K562 (cell line): ENCODE data around the gene CENPV. TPM values are rescaled to one million over a fixed set of nuclear protein-coding genes. Genes with fewer than 3 reads are reported as not detected.

Experiments used
- DEAF1 ChIP-seq: fragments of 450-650 bp; formaldehyde crosslinking; IDR thresholded peaks from 2 replicates; pipeline ENCODE4 v1.4.0; 2020; ENCODE audit warnings: mild to moderate bottlenecking, moderate library complexity
- ELK3 ChIP-seq: fragments of 450-650 bp; formaldehyde crosslinking; IDR thresholded peaks from 2 replicates; pipeline ENCODE4 v1.4.0; 2020; ENCODE audit warnings: mild to moderate bottlenecking
- ILF3 ChIP-seq: fragments of 450-650 bp; IDR thresholded peaks from 2 replicates; pipeline ENCODE4 v1.6.1; 2018; ENCODE audit warnings: antibody characterized with exemption, mild to moderate bottlenecking, moderate library complexity, borderline replicate concordance
- MAFF ChIP-seq: IDR thresholded peaks from 2 replicates; pipeline ENCODE4 v1.6.1; 2012; ENCODE audit warnings: low read length, improper control_type of control experiment
- POLR2H ChIP-seq: IDR thresholded peaks from 2 replicates; pipeline ENCODE4 v1.6.1; 2016; ENCODE audit warnings: missing genetic modification characterization, low read depth, mild to moderate bottlenecking, control low read depth, missing compliant biosample characterization, moderate library complexity
- PTTG1 ChIP-seq: fragments of 450-650 bp; IDR thresholded peaks from 2 replicates; pipeline ENCODE4 v1.6.1; 2016; ENCODE audit warnings: low read depth, mild to moderate bottlenecking, missing genetic modification characterization, missing compliant biosample characterization
- RBFOX2 ChIP-seq: fragments of 200-400 bp; formaldehyde crosslinking; IDR thresholded peaks from 2 replicates; pipeline ENCODE4 v1.6.1; 2017; ENCODE audit warnings: low read depth, mild to moderate bottlenecking, low read length, moderate library complexity
- SETDB1 ChIP-seq: IDR thresholded peaks from one replicate; pipeline ENCODE4 v1.6.1; 2012; ENCODE audit warnings: low read length, control low read depth, inconsistent platforms
- SOX6 ChIP-seq: fragments of 450-650 bp; IDR thresholded peaks from 2 replicates; pipeline ENCODE4 v1.6.1; 2014; ENCODE audit warnings: mild to moderate bottlenecking
- SRSF1 ChIP-seq: fragments of 200-400 bp; formaldehyde crosslinking; IDR thresholded peaks from 2 replicates; pipeline ENCODE4 v1.6.1; 2017; ENCODE audit warnings: mild to moderate bottlenecking, low read depth, low read length, moderate library complexity
- TRIM25 ChIP-seq: fragments of 450-650 bp; IDR thresholded peaks from 2 replicates; pipeline ENCODE4 v1.7.0; 2016; ENCODE audit warnings: borderline replicate concordance
- ZBTB33 ChIP-seq: sonication (generic); formaldehyde crosslinking; IDR thresholded peaks from 2 replicates; pipeline ENCODE4 v1.8.1; 2023; ENCODE audit warnings: mild to moderate bottlenecking, missing genetic modification reagents
- ZBTB9 ChIP-seq: fragments of 450-650 bp; formaldehyde crosslinking; IDR thresholded peaks from 2 replicates; pipeline ENCODE4 v1.4.0; 2020; ENCODE audit warnings: mild to moderate bottlenecking, moderate library complexity
- ZKSCAN3 ChIP-seq: fragments of 250-450 bp; sonication (Bioruptor Pico); IDR thresholded peaks from 2 replicates; pipeline ENCODE4 v1.4.0; 2020
- ZNF639 ChIP-seq, 2 experiments: fragments of 200-800 bp in 1 of 2; sonication (Bioruptor generic) in 1 of 2; sonication (generic) in 1 of 2; formaldehyde crosslinking in 1 of 2; IDR thresholded peaks in 1 of 2; conservative IDR thresholded peaks in 1 of 2; 2 replicates each; pipeline versions ENCODE4 v1.5.0 to v1.6.1; 2016 to 2020; ENCODE audit warnings: missing compliant biosample characterization in 1 of 2, missing genetic modification characterization in 1 of 2, missing genetic modification reagents in 1 of 2
- polyA plus RNA-seq, 8 experiments: library from polyadenylated mRNA; depleted of rRNA in 4 of 8; stranded (reverse) in 5 of 8; unstranded in 3 of 8; fragments of >200 nt; fragmentation: Nextera tagmentation in 2 of 8; fragmentation: Illumina TruSeq in 1 of 8; extraction: Ambion mirVana in 2 of 8; extraction: Trizol in 1 of 8; gene quantifications; 2 replicates each; pipeline versions ENCODE4 v1.2.1 to v1.2.3, GENCODE V29; 2011 to 2014; ENCODE audit warnings: inconsistent platforms in 1 of 8, missing spikeins in 1 of 8
- total RNA-seq, 7 experiments: library from RNA; depleted of rRNA in 6 of 7; stranded (reverse); fragments of >200 nt in 6 of 7; fragmentation: Illumina TruSeq in 2 of 7; extraction: Trizol in 2 of 7; gene quantifications; 2 replicates each; pipeline versions ENCODE4 v1.2.1 to v1.2.3, GENCODE V29; 2011 to 2021; ENCODE audit warnings: low replicate concordance in 1 of 7

CENPV gene
- total and polyA plus RNA-seq, 9 of the 15 experiments (the other 6 are each of a cell fraction or from before 2014, with no cell fraction given): 17.8 to 131 (median 89.3) TPM

DNA sequence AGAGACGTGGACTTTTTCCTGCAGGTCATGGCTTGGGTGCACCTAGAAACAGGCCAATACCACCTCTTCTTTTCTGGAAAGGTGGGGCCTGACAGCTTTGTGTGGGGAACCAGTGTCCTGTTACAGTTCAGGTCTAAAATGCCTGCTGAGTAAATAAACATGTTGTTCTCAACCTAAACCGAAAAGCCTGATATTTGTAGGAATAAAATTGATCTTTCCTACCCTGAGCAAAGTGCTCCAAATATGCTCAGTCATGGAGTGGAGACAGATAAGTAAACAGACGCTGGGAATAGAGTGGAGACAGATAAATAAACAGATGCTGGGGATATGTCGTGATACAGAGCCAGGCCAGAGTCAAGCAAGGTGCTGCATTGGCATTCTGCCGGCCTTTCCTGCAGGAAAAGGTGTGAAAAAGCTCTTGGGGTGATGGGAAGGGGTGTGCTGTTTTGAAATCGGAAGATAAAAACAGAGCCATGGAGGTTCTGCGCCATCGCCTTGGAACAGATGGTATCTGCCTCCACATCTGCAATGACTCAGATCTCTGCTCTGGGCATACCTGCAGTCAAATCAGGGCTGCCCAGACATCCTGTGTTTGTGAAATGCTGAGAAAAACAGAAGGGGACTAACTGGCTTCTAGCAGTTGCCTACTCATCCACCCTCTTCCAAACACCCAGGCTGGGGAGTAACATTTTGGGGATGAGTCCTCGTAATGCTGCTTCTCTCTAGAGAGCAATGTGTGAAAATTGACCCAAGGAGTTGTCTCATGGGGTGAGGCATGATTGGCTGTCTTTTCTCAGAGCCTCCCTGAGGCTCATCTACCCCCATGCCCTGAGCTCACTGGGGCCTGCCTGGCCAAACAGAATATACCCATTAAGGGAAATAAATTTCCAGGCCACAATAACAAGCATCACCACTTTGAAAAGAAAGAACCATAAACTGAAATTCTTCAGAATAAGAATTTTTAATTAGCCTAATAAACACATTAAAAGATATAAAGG is 45.3 kb upstream of the CENPV start (continued):
- peak in 1 of 2 experiments; percentile 53; a peak in 1 of 4 replicates for TF ChIP-seq ZNF639 (CRISPR knock-in tag; conservative IDR thresholded peaks at IDR 0.05 in 1 of 2, IDR thresholded peaks at IDR 0.05 in 1 of 2)
- no peak for TF ChIP-seq ELK3 (CRISPR knock-in tag)
- no peak for TF ChIP-seq POLR2H (tag)
- no peak for TF ChIP-seq ZBTB33 (CRISPR knock-in tag)
- TF ChIP-seq ZKSCAN3 (CRISPR knock-in tag): no peak
- no peak for TF ChIP-seq ZBTB9 (CRISPR knock-in tag)
- no peak for TF ChIP-seq SETDB1
- no peak for TF ChIP-seq RBFOX2
- no peak for TF ChIP-seq PTTG1
- no peak for TF ChIP-seq TRIM25
- TF ChIP-seq SRSF1: no peak
- peak; percentile 31; the same call in 1 of the 2 replicates for TF ChIP-seq MAFF
- 0 out of 2 replicates have a peak, but pooled peaks have one; percentile 23 for TF ChIP-seq SOX6
- TF ChIP-seq DEAF1 (CRISPR knock-in tag): no peak
- TF ChIP-seq ILF3: no peak
